ENCODE measurements around the gene ORAI3.

GRCh38 chr16:30912794-30913412 lies 36.0 kb upstream of the ORAI3 start:
- no peak for TF ChIP-seq CTCF (conservative IDR thresholded peaks at IDR 0.05; ENCODE audit: low read depth, low read length)
- TF ChIP-seq EZH2 (IDR thresholded peaks at IDR 0.05; ENCODE audit: low read length, unreplicated experiment) = no peak
